IPS DF 6.9 (cell line): Measurements from ENCODE around the gene BCR.

Source experiments
- DNase-seq: peaks from one replicate; pipeline ENCODE4 v3.0.0-alpha.2; 2013; ENCODE audit warnings: low read depth, low spot score
- H3K27ac ChIP-seq: one replicate; pipeline ENCODE4 v1.5.1; 2013; ENCODE audit warnings: low read length, control low read depth
- H3K27me3 ChIP-seq: 2 replicates; pipeline ENCODE4 v1.6.1; 2013; ENCODE audit warnings: mild to moderate bottlenecking, low read length; ENCODE audit not compliant: control insufficient read depth, insufficient read depth
- H3K36me3 ChIP-seq: 2 replicates; pipeline ENCODE4 v1.6.1; 2013; ENCODE audit warnings: low read length; ENCODE audit not compliant: control insufficient read depth, insufficient read depth
- H3K4me1 ChIP-seq: 2 replicates; pipeline ENCODE4 v1.6.1; 2013; ENCODE audit warnings: low read length; ENCODE audit not compliant: control insufficient read depth, insufficient read depth
- H3K4me3 ChIP-seq: 2 replicates; pipeline ENCODE4 v1.5.1; 2013; ENCODE audit warnings: mild to moderate bottlenecking, low read length
- H3K9me3 ChIP-seq: 2 replicates; pipeline ENCODE4 v1.6.1; 2013; ENCODE audit warnings: low read length, inconsistent platforms; ENCODE audit not compliant: control insufficient read depth, insufficient read depth
- WGBS: extraction: QIAGEN DNeasy Blood & Tissue Kit; methylation state at CpG from one replicate; pipeline ENCODE4 v1.1.7; 2013; ENCODE audit warnings: mixed read lengths, missing lambda C conversion rate; ENCODE audit not compliant: insufficient read length, insufficient coverage; 5-methylcytosine and 5-hydroxymethylcytosine counted together

The BCR gene

DNA sequence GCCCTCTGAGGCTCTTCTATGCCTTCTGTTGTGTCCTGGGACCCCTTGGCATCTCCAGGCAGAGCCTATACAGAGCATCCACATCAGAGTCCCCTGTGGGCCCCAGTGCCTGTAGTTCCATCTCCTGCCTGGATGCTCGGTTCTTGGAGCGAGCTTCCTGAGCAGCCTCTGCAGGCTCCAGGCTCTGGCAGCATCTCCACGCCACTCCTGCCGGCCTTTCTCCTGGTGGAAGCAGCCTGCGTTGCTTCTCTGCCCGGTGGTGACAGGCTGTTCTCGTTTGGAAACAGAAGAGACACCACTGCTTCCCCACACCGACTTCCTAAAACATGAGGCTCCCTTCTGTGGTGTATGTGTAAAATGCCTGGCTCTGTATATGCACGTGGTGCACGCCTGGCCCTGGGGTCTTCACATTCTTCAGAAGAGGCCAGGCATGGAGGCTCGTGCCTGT, 52.8 kb downstream of the BCR start:
- DNase-seq, result no peak
- Histone ChIP-seq H3K9me3 (no peaks in the 10 kb centered on the region), H3K27ac (no peak overlapping the region), H3K4me1 (peaks cover 20% of the 10 kb centered on the region), H3K27me3 (no peaks in the 10 kb centered on the region), H3K36me3 (no peaks in the 10 kb centered on the region), H3K4me3 (no peak overlapping the region)
- WGBS, result no CpG with 5 or more reads among the region's 11 CpGs

DNA sequence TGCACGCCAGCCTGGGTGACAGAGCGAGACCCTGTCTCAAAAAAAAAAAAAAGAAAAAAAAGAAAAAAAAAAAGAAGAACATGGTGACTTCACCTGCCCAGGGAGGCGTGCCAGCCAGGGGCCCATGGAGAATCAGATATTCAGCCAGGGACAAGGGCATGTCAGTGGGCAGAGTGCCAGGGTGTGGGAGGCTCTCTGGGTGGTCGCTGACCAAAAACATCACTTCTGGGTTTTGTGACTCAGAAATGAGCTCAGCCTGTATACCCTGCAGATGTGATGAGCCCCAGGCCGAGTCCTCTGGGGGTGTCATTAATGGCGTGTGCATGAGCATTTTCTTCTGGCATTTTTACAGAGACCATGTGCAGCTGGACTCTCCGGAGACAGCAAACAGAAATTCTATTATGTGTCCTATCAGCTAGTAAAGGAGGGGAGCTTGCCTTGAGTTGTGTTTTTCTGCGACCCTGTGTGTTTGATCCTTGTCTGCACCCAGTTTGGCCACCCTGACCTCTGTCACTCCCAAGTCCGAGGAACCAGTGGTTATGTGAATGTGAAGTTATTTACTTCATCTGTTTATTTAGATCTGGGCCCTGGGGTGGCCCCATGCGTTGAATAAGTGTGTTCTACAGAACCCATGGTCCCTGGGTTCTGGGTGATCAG, 53.6 kb downstream of the BCR start:
- no peaks in the 10 kb centered on the region for H3K27me3 ChIP-seq
- no CpG with 5 or more reads among the region's 10 CpGs for WGBS
- no peak overlapping the region for H3K27ac ChIP-seq
- peaks cover 20% of the 10 kb centered on the region for H3K4me1 ChIP-seq
- H3K4me3 ChIP-seq, result no peak overlapping the region
- no peaks in the 10 kb centered on the region for H3K9me3 ChIP-seq
- DNase-seq, result no peak
- H3K36me3 ChIP-seq, result no peaks in the 10 kb centered on the region

DNA sequence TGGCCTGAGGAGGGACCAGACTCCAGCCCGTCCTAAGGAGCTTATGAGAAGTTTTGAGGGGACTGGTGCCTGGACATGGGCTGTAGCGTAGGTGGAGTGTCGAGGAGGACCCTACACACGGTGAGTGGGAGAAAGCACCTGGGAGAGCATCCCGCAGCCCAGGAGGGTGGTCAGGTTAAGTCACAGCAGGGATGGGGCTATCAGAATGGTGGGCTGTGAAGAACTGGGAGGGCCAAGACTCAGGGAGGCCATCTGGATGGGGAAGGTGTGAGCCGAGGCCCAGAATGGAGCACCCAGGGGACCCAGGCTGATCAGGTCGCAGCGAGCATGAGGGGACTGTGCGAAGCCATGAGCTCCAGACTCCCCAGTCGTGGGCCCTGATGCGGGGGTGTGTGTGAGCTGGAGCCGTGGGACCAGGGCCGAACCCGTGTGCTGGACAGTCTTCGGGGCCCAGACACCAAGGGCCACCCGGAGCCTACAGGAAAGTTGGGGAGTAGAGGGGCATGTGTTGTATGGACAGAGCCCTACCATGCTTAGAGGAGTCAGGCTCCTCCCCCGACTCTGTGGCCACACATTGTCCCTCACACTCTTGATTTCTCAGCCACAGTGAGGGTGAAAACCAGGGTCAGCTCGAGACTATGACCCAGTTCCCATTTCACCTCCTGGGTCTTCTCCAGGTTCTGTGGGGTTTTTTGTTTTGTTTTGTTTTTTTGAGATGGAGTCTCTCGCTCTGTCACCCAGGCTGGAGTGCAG, 54.3 kb downstream of the BCR start:
- no CpG with 5 or more reads among the region's 19 CpGs for WGBS
- Histone ChIP-seq H3K9me3 (no peaks in the 10 kb centered on the region), H3K36me3 (no peaks in the 10 kb centered on the region), H3K27ac (no peak overlapping the region), H3K27me3 (no peaks in the 10 kb centered on the region), H3K4me1 (peaks cover 20% of the 10 kb centered on the region), H3K4me3 (no peak overlapping the region)
- DNase-seq, result no peak

DNA sequence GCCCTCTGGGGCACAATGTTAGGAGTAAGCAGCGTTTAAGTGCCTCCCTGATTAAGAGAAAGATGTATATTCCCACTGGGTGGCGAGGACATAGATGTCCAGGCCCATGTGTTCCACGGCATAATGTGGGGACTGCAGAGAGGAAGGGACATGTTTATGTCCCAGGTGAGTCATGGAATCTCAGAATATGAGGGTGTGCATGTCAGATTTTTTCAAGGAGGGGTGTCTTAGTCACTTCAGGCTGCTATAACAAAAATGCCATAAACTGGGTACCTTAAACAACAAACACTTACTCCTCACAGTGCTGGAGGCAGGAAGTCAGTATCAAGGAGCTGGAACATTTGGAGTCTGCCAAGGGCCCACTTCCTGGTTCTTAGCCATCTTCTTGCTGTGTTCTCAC, 55.1 kb downstream of the BCR start:
- Histone ChIP-seq H3K4me3 (no peak overlapping the region), H3K36me3 (no peaks in the 10 kb centered on the region), H3K27me3 (no peaks in the 10 kb centered on the region), H3K4me1 (peaks cover 14% of the 10 kb centered on the region), H3K27ac (no peak overlapping the region), H3K9me3 (no peaks in the 10 kb centered on the region)
- WGBS, result no CpG with 5 or more reads among the region's 3 CpGs
- no peak for DNase-seq

GRCh38 chr22:23236026-23236425, 55.7 kb downstream of the BCR start:
- no peaks in the 10 kb centered on the region for H3K36me3 ChIP-seq
- peaks cover 11% of the 10 kb centered on the region for H3K4me1 ChIP-seq
- no peak overlapping the region for H3K4me3 ChIP-seq
- DNase-seq, result no peak
- no peaks in the 10 kb centered on the region for H3K9me3 ChIP-seq
- no peak overlapping the region for H3K27ac ChIP-seq
- no CpG with 5 or more reads among the region's 3 CpGs for WGBS
- no peaks in the 10 kb centered on the region for H3K27me3 ChIP-seq

GRCh38 chr22:23236440-23237184, 56.3 kb downstream of the BCR start:
- Histone ChIP-seq H3K4me1 (peaks cover 15% of the 10 kb centered on the region), H3K27ac (no peak overlapping the region), H3K27me3 (no peaks in the 10 kb centered on the region), H3K4me3 (no peak overlapping the region), H3K36me3 (no peaks in the 10 kb centered on the region), H3K9me3 (no peaks in the 10 kb centered on the region)
- no peak for DNase-seq
- WGBS, result no CpG with 5 or more reads among the region's 14 CpGs

DNA sequence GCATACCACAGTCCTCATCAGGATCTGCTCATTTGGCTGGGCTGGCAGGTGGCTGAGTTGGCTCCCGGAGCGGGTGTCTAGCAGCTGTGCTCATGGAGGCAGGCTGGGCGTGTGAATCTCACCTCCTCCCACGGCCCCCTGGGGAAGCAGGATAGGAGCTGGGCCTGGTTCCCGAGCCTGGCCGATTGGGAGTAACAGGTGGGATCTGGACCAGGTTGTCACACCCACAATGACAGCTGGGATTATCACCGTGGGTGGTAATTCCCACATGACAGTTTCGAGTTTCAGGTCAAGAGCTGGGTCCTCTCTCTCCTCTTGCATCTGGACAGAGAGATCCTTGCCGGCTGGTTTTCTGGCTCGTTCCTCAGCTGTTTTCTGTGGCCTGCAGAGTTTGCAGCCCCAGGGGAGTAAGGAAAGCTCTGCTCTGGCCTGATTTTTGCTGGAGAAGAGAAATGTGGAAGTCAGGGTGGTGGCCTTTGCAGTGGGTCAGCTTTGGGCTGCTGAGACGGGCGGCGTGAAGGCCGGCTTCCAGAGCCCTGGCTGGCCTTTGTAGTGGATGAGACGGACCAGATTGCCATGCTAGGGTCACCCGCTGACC, 57.0 kb downstream of the BCR start:
- H3K27me3 ChIP-seq, result no peaks in the 10 kb centered on the region
- no peak overlapping the region for H3K4me3 ChIP-seq
- no peaks in the 10 kb centered on the region for H3K9me3 ChIP-seq
- WGBS, result no CpG with 5 or more reads among the region's 16 CpGs
- H3K36me3 ChIP-seq, result no peaks in the 10 kb centered on the region
- peaks cover 15% of the 10 kb centered on the region for H3K4me1 ChIP-seq
- no peak overlapping the region for H3K27ac ChIP-seq
- no peak for DNase-seq

- H3K36me3 ChIP-seq, result no peaks in the 10 kb centered on the region
- no peak overlapping the region for H3K27ac ChIP-seq
- no CpG with 5 or more reads among the region's 10 CpGs for WGBS
- no peak overlapping the region for H3K4me3 ChIP-seq
- no peak for DNase-seq
- H3K27me3 ChIP-seq, result no peaks in the 10 kb centered on the region
- peaks cover 15% of the 10 kb centered on the region for H3K4me1 ChIP-seq
- H3K9me3 ChIP-seq, result no peaks in the 10 kb centered on the region
Measured at GRCh38 chr22:23237841-23238240, 57.5 kb downstream of the BCR start.

- no CpG with 5 or more reads among the region's 9 CpGs for WGBS
- Histone ChIP-seq H3K36me3 (no peaks in the 10 kb centered on the region), H3K27me3 (no peaks in the 10 kb centered on the region), H3K4me3 (no peak overlapping the region), H3K9me3 (no peaks in the 10 kb centered on the region), H3K27ac (no peak overlapping the region), H3K4me1 (peaks cover 17% of the 10 kb centered on the region)
- no peak for DNase-seq
Measured at GRCh38 chr22:23238707-23239106, 58.4 kb downstream of the BCR start.

DNA sequence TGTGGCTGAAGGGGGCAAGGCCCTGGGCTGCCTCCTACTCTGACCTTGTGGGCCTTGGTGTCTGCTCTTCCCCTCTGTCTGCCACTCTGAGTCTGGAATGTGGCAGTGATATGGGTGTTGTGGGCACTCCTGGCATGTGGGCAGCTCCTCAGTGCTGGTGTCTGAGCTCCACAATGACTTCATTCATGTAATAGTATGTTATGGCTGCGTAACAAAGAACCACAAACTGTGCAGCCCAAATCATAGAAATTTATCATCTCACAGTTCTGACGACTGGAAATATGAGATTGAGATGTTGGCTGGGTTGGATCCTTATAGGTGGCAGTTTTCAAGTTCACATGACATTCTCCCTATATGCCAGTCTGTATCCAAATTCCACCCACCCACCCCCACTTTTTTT, 59.1 kb downstream of the BCR start:
- H3K27ac ChIP-seq, result no peak overlapping the region
- DNase-seq, result no peak
- no peak overlapping the region for H3K4me3 ChIP-seq
- H3K27me3 ChIP-seq, result no peaks in the 10 kb centered on the region
- H3K4me1 ChIP-seq, result peaks cover 19% of the 10 kb centered on the region
- no CpG with 5 or more reads among the region's 2 CpGs for WGBS
- H3K36me3 ChIP-seq, result no peaks in the 10 kb centered on the region
- H3K9me3 ChIP-seq, result no peaks in the 10 kb centered on the region
